ENCODE results near the gene GFRA1.

- no peak for TF ChIP-seq CTCF (IDR thresholded peaks at IDR 0.05; ENCODE audit: borderline replicate concordance, extremely low read depth, low read length, poor library complexity, severe bottlenecking)
- TF ChIP-seq EZH2 (IDR thresholded peaks at IDR 0.05; ENCODE audit: borderline replicate concordance, low read depth, low read length, severe bottlenecking): no peak
Measured at GRCh38 chr10:116110736-116111135, 162.3 kb downstream of the GFRA1 start.
